ENCODE results near the gene CTNNAL1. TPM values are rescaled to one million over a fixed set of nuclear protein-coding genes. Genes with fewer than 3 reads are reported as not detected.

The CTNNAL1 gene
- polyA plus RNA-seq, 1 of the 3 experiments (the other 2 are of a cell fraction) = 32.8 TPM

DNA sequence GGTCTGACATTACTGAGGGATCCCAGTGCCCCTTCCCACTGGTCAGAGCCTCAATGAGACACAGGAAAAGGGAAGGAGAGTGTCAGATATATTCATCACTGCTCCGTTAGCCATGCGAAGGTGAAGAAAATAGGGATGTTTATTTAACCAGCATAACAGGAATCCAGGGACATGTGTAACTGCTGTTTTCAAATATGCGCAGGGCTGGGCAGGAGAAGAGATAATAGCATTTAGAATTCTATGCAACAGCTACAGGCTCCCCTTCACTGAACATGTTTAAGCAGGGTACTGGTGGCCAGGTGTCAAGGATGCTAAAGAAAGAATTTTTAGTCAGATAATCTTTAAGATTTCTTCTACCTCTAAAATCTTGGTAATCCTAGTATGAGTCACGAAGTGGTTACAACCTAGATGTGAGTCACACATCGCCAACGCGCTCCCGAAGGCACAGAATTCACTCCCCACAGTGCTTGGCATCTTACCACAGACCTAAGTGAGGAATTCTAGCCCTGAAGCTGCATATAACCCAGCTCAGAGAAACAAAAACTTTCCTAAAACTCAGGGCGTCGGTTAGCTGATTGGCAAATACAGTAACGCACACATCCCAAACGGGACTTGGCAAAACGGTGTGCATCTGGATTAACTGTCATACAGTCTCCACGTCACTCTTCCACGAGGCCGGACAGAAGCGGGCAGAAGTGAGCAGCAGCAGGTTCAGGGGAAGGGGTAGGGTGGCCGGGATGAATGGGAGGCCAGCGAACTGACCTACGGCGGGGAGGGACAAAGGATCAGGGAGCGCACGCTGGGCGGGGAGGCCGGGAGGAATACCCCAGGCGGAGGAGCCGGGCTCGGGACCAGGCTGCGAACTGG, 1.1 kb downstream of the CTNNAL1 start:
- no peaks in the 10 kb centered on the region for H3K9me3 ChIP-seq
- peak overlapping the region; percentile 97 for H3K4me2 ChIP-seq
- TF ChIP-seq EP300 (IDR thresholded peaks at IDR 0.05; ENCODE audit: borderline replicate concordance in 1 of 2, low read depth in 1 of 2, low read length in 1 of 2) (peak in 1 of 2 experiments; percentile 62; a peak in 1 of 4 replicates), MEF2A (IDR thresholded peaks at IDR 0.05; ENCODE audit: borderline replicate concordance, low read depth) (peak; percentile 43; the same call in 1 of the 2 replicates), FOSL2 (IDR thresholded peaks at IDR 0.05; ENCODE audit: borderline replicate concordance, low read depth) (peak; percentile 95), NFIC (IDR thresholded peaks at IDR 0.05; ENCODE audit: borderline replicate concordance) (peak; percentile 64), TEAD4 (IDR thresholded peaks at IDR 0.05; ENCODE audit: borderline replicate concordance, insufficient read depth) (peak; percentile 55; the same call in 1 of the 2 replicates), CHD2 (IDR thresholded peaks at IDR 0.05; ENCODE audit: low read length, partially characterized antibody) (no peak), POLR2AphosphoS5 (IDR thresholded peaks at IDR 0.05; ENCODE audit: low read depth, low read length) (peak; percentile 46), YY1 (IDR thresholded peaks at IDR 0.05; ENCODE audit: low read depth) (no peak), MXI1 (IDR thresholded peaks at IDR 0.05; ENCODE audit: low read depth, low read length) (peak; percentile 87), MAX (IDR thresholded peaks at IDR 0.05; ENCODE audit: low read depth) (peak; percentile 78), EZH2phosphoT487 (IDR thresholded peaks at IDR 0.05; ENCODE audit: borderline replicate concordance, low read depth) (no peak), USF1 (IDR thresholded peaks at IDR 0.05; ENCODE audit: borderline replicate concordance, low read depth) (no peak), GABPA (IDR thresholded peaks at IDR 0.05; ENCODE audit: low read depth) (no peak), PBX3 (IDR thresholded peaks at IDR 0.05) (peak; percentile 38; the same call in 1 of the 2 replicates), FOXJ3 (CRISPR knock-in tag; IDR thresholded peaks at IDR 0.05) (no peak), RFX5 (IDR thresholded peaks at IDR 0.05; ENCODE audit: low read length) (no peak), TCF12 (IDR thresholded peaks at IDR 0.05) (peak; percentile 72), JUND (IDR thresholded peaks at IDR 0.05) (peak; percentile 90), NRF1 (IDR thresholded peaks at IDR 0.05; ENCODE audit: low read depth, low read length) (no peak), SIN3A (IDR thresholded peaks at IDR 0.05; ENCODE audit: borderline replicate concordance, low read depth, low read length) (0 out of 2 replicates have a peak, but pooled peaks have one; percentile 54), RXRA (IDR thresholded peaks at IDR 0.05; ENCODE audit: borderline replicate concordance, low read depth) (no peak), TAF1 (IDR thresholded peaks at IDR 0.05; ENCODE audit: borderline replicate concordance, low read depth, low read length) (peak; percentile 48; the same call in 1 of the 2 replicates)
- TF ChIP-seq, protein P1, sequence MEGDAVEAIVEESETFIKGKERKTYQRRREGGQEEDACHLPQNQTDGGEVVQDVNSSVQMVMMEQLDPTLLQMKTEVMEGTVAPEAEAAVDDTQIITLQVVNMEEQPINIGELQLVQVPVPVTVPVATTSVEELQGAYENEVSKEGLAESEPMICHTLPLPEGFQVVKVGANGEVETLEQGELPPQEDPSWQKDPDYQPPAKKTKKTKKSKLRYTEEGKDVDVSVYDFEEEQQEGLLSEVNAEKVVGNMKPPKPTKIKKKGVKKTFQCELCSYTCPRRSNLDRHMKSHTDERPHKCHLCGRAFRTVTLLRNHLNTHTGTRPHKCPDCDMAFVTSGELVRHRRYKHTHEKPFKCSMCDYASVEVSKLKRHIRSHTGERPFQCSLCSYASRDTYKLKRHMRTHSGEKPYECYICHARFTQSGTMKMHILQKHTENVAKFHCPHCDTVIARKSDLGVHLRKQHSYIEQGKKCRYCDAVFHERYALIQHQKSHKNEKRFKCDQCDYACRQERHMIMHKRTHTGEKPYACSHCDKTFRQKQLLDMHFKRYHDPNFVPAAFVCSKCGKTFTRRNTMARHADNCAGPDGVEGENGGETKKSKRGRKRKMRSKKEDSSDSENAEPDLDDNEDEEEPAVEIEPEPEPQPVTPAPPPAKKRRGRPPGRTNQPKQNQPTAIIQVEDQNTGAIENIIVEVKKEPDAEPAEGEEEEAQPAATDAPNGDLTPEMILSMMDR (IDR thresholded peaks at IDR 0.05) = no peak
- peaks cover 4 to 11% of the 10 kb centered on the region in 2 experiments for H3K36me3 ChIP-seq (replicated peaks in 1 of 2; ENCODE audit: control insufficient read depth in 1 of 2, insufficient read depth in 2 of 2, low read length in 1 of 2)
- H3K9me2 ChIP-seq = no peaks in the 10 kb centered on the region
- peak overlapping the region; percentile 91 for H3K9ac ChIP-seq
- WGBS (ENCODE audit: low lambda C conversion rate) = 4% methylated on average over 28 of the region's 29 CpGs
- peaks cover 8% of the 10 kb centered on the region; the same call in 1 of the 2 replicates for H4K20me1 ChIP-seq (ENCODE audit: insufficient read depth)
- peak overlapping the region; percentile 82 to 91 for H3K4me3 ChIP-seq (ENCODE audit: low read depth in 2 of 2, low read length in 1 of 2)
- H3K27me3 ChIP-seq (ENCODE audit: insufficient read depth) = no peaks in the 10 kb centered on the region
- H3K4me1 ChIP-seq (ENCODE audit: control insufficient read depth in 1 of 2, insufficient read depth in 2 of 2, low read depth in 1 of 2, low read length in 1 of 2) = peaks cover 13 to 22% of the 10 kb centered on the region in 2 experiments
- ChIA-PET CTCF (no interaction called here), POLR2A (no interaction called here)
- peaks cover 42% of the 10 kb centered on the region for H3F3A ChIP-seq (replicated peaks; ENCODE audit: insufficient read depth)
- H3K79me2 ChIP-seq (ENCODE audit: insufficient read depth) = peaks cover 48% of the 10 kb centered on the region
- DNase-seq = peak; percentile 64
- peak overlapping the region; percentile 76 to 91 for H3K27ac ChIP-seq (ENCODE audit: low read depth in 2 of 2, low read length in 1 of 2)
- peak overlapping the region; percentile 88 for H2AFZ ChIP-seq (ENCODE audit: low read depth)

All from SK-N-SH (cell line).